PC-3 (cell line): ENCODE results near the gene ABCC3. TPM values are rescaled to one million over a fixed set of nuclear protein-coding genes. Genes with fewer than 3 reads are reported as not detected.

Experiments used
- ATAC-seq: fragments of 200-7000 bp; cut with Tn5 transposase; 2 replicates; pipeline ENCODE4 v1.9.1; 2020; ENCODE audit warnings: mild to moderate bottlenecking, moderate library complexity
- BruUV-seq: library from RNA; stranded (reverse); fragments of 400-500 nt; replicated peaks from 2 replicates; lab custom pipeline; 2021; lab: Mats Ljungman, UMichigan
- CTCF ChIA-PET: fragments of 300-600 bp; sonication (Branson Sonifier 250); formaldehyde crosslinking; loops from one replicate; lab custom pipeline; 2022; ENCODE audit warnings: antibody characterized with exemption; lab: Charles Lee
- POLR2A ChIA-PET: fragments of 300-600 bp; sonication (Branson Sonifier 250); formaldehyde crosslinking; loops from one replicate; lab custom pipeline; 2022; ENCODE audit warnings: antibody characterized with exemption; ENCODE audit not compliant: unreplicated experiment; lab: Charles Lee
- DNase-seq: peaks from one replicate; pipeline ENCODE4 v3.0.0-alpha.2; 2015
- H2AFZ ChIP-seq: fragments of 300-600 bp; sonication (generic); 2 replicates; pipeline ENCODE4 v1.6.0; 2016; ENCODE audit warnings: antibody characterized with exemption, low read length
- H3F3A ChIP-seq: fragments of 300-600 bp; sonication (generic); one replicate; pipeline ENCODE4 v1.6.0; 2017; ENCODE audit warnings: antibody characterized with exemption, low read length, control low read depth, mild to moderate bottlenecking; ENCODE audit not compliant: unreplicated experiment
- H3K27ac ChIP-seq: fragments of 300-600 bp; sonication (generic); 2 replicates; pipeline ENCODE4 v1.5.1; 2016; ENCODE audit warnings: mild to moderate bottlenecking, low read length
- H3K27me3 ChIP-seq: fragments of 300-600 bp; sonication (generic); 2 replicates; pipeline ENCODE4 v1.6.1; 2016; ENCODE audit warnings: low read length, mixed read lengths
- H3K36me3 ChIP-seq: fragments of 300-600 bp; sonication (generic); 2 replicates; pipeline ENCODE4 v1.6.1; 2016; ENCODE audit warnings: low read depth, mixed run types, low read length, mixed read lengths
- H3K4me1 ChIP-seq: fragments of 300-600 bp; sonication (generic); 2 replicates; pipeline ENCODE4 v1.5.1; 2016; ENCODE audit warnings: low read length; ENCODE audit not compliant: insufficient read depth
- H3K4me2 ChIP-seq: fragments of 300-600 bp; sonication (generic); 2 replicates; pipeline ENCODE4 v1.6.0; 2016; ENCODE audit warnings: low read length
- H3K4me3 ChIP-seq: fragments of 300-600 bp; sonication (generic); 2 replicates; pipeline ENCODE4 v1.5.1; 2016; ENCODE audit warnings: mild to moderate bottlenecking, low read length, mixed read lengths
- H3K79me2 ChIP-seq: fragments of 300-600 bp; sonication (generic); 2 replicates; pipeline ENCODE4 v1.6.1; 2017; ENCODE audit warnings: low read length, mixed read lengths
- H3K9ac ChIP-seq: fragments of 300-600 bp; sonication (generic); 2 replicates; pipeline ENCODE4 v1.6.0; 2016; ENCODE audit warnings: mild to moderate bottlenecking, low read length
- H3K9me2 ChIP-seq: fragments of 300-600 bp; sonication (generic); replicated peaks from 2 replicates; pipeline ENCODE4 v1.6.1; 2016; ENCODE audit warnings: mixed run types, low read length, mixed read lengths
- H3K9me3 ChIP-seq: fragments of 300-600 bp; sonication (generic); 2 replicates; pipeline ENCODE4 v1.6.1; 2016; ENCODE audit warnings: low read length, mixed read lengths
- H4K20me1 ChIP-seq: fragments of 300-600 bp; sonication (generic); 2 replicates; pipeline ENCODE4 v1.6.1; 2016; ENCODE audit warnings: low read length, mixed read lengths
- CTCF ChIP-seq: fragments of 300-600 bp; sonication (generic); conservative IDR thresholded peaks from 2 replicates; pipeline ENCODE4 v1.5.1; 2017; ENCODE audit warnings: antibody characterized with exemption, low read depth, mild to moderate bottlenecking, low read length
- EZH2 ChIP-seq: fragments of 300-600 bp; sonication (generic); IDR thresholded peaks from one replicate; pipeline ENCODE4 v1.6.1; 2017; ENCODE audit warnings: antibody characterized with exemption, mild to moderate bottlenecking, low read length; ENCODE audit not compliant: unreplicated experiment
- EZH2phosphoT487 ChIP-seq: fragments of 300-600 bp; sonication (generic); IDR thresholded peaks from 2 replicates; pipeline ENCODE4 v1.6.1; 2018; ENCODE audit warnings: mild to moderate bottlenecking, antibody characterized with exemption, low read length, borderline replicate concordance
- intact Hi-C: fragments of 100-400 bp; cut with micrococcal nuclease; formaldehyde crosslinking; loops from 2 replicates; pipeline ENCODE4 v1.9.0; 2023
- total RNA-seq: library from RNA; depleted of rRNA; stranded (reverse); fragments of >200 nt; gene quantifications from 2 replicates; pipeline ENCODE4 v1.2.3, GENCODE V29; 2014

ABCC3 gene
- total RNA-seq, 1 experiment from 2014 or later = 50.2 TPM

GRCh38 chr17:50696365-50696879 is 61.7 kb downstream of the ABCC3 start:
- Histone ChIP-seq H3K79me2 (peaks cover 38% of the 10 kb centered on the region), H3K9me3 (no peaks in the 10 kb centered on the region), H3K27me3 (no peaks in the 10 kb centered on the region), H4K20me1 (no peaks in the 10 kb centered on the region), H3K9ac (no peak overlapping the region), H3K27ac (peak overlapping the region; percentile 39; the same call in 1 of the 2 replicates), H3K9me2 (no peaks in the 10 kb centered on the region), H2AFZ (no peak overlapping the region), H3F3A (peaks cover 23% of the 10 kb centered on the region), H3K4me1 (peaks cover 96% of the 10 kb centered on the region), H3K4me2 (peak overlapping the region; percentile 58; the same call in 1 of the 2 replicates), H3K36me3 (peaks cover 47% of the 10 kb centered on the region), H3K4me3 (no peak overlapping the region)
- DNase-seq (no peak), ATAC-seq (no peak)
- ChIA-PET CTCF (interaction anchor here (0.7 to 1.3 kb wide), 4 partner anchors 136 to 146 kb away, joined by 3 to 5 read pairs (median 3); no protein-coding TSS in a partner anchor), POLR2A (interaction anchor here (0.5 kb wide), 1 partner anchor 155 kb away, joined by 3 read pairs; no protein-coding TSS in a partner anchor)
- intact Hi-C loops = loop anchor here (5.0 kb wide), 1 partner anchor 146 kb away; no protein-coding TSS in a partner anchor
- TF ChIP-seq EZH2phosphoT487 = no peak
- TF ChIP-seq EZH2 = no peak
- BruUV-seq = no TSS peak

GRCh38 chr17:50697062-50697461 is 62.4 kb downstream of the ABCC3 start:
- Histone ChIP-seq H4K20me1 (no peaks in the 10 kb centered on the region), H3K27ac (peak overlapping the region; percentile 39), H3K4me2 (peak overlapping the region; percentile 58), H3K9ac (0 out of 2 replicates have a peak overlapping the region, but pooled peaks have one; percentile 14), H3K9me2 (no peaks in the 10 kb centered on the region), H2AFZ (no peak overlapping the region), H3K36me3 (peaks cover 47% of the 10 kb centered on the region), H3K4me3 (no peak overlapping the region), H3F3A (peaks cover 20% of the 10 kb centered on the region), H3K4me1 (peaks cover 95% of the 10 kb centered on the region), H3K79me2 (peaks cover 44% of the 10 kb centered on the region), H3K27me3 (no peaks in the 10 kb centered on the region), H3K9me3 (no peaks in the 10 kb centered on the region)
- POLR2A ChIA-PET = interaction anchor here (0.5 kb wide), 1 partner anchor 156 kb away, joined by 3 read pairs; no protein-coding TSS in a partner anchor
- intact Hi-C loops = loop anchor here (5.0 kb wide), 1 partner anchor 145 kb away; no protein-coding TSS in a partner anchor
- CTCF ChIA-PET = interaction anchor here (0.6 to 1.0 kb wide), 5 partner anchors 48 to 146 kb away, joined by 3 read pairs; no protein-coding TSS in a partner anchor
- TF ChIP-seq EZH2 = no peak
- TF ChIP-seq CTCF = no peak
- TF ChIP-seq EZH2phosphoT487 = no peak
- ATAC-seq (no peak), DNase-seq (peak; percentile 62)
- no TSS peak for BruUV-seq

- H3K79me2 ChIP-seq = peaks cover 51% of the 10 kb centered on the region
- ATAC-seq (no peak), DNase-seq (peak; percentile 61)
- no peak overlapping the region for H3K4me3 ChIP-seq
- ChIA-PET CTCF (interaction anchor here (0.6 to 1.0 kb wide), 4 partner anchors 49 to 145 kb away, joined by 3 to 4 read pairs (median 3); no protein-coding TSS in a partner anchor), POLR2A (no interaction called here)
- peak overlapping the region; percentile 87 for H3K27ac ChIP-seq
- H3F3A ChIP-seq = peaks cover 13% of the 10 kb centered on the region
- H3K27me3 ChIP-seq = no peaks in the 10 kb centered on the region
- H3K36me3 ChIP-seq = peaks cover 47% of the 10 kb centered on the region
- no TSS peak for BruUV-seq
- H3K9me2 ChIP-seq = no peaks in the 10 kb centered on the region
- H3K9ac ChIP-seq = 0 out of 2 replicates have a peak overlapping the region, but pooled peaks have one; percentile 27
- peak overlapping the region; percentile 82 for H3K4me2 ChIP-seq
- H3K4me1 ChIP-seq = peaks cover 88% of the 10 kb centered on the region
- H2AFZ ChIP-seq = no peak overlapping the region
- TF ChIP-seq CTCF = peak; percentile 73
- TF ChIP-seq EZH2 = no peak
- intact Hi-C loops = loop anchor here (5.0 kb wide), 1 partner anchor 145 kb away; no protein-coding TSS in a partner anchor
- H4K20me1 ChIP-seq = no peaks in the 10 kb centered on the region
- H3K9me3 ChIP-seq = no peaks in the 10 kb centered on the region
These were observed 63.1 kb downstream of the ABCC3 start for GRCh38 chr17:50697663-50698272.
